ENCODE data around the gene BPIFB2.
"Not testable (repeated sequence)": the region's sequence is repeated elsewhere in the genome, so short reads cannot be mapped to it uniquely, and the experiment has no call there.

BPIFB2 gene

DNA sequence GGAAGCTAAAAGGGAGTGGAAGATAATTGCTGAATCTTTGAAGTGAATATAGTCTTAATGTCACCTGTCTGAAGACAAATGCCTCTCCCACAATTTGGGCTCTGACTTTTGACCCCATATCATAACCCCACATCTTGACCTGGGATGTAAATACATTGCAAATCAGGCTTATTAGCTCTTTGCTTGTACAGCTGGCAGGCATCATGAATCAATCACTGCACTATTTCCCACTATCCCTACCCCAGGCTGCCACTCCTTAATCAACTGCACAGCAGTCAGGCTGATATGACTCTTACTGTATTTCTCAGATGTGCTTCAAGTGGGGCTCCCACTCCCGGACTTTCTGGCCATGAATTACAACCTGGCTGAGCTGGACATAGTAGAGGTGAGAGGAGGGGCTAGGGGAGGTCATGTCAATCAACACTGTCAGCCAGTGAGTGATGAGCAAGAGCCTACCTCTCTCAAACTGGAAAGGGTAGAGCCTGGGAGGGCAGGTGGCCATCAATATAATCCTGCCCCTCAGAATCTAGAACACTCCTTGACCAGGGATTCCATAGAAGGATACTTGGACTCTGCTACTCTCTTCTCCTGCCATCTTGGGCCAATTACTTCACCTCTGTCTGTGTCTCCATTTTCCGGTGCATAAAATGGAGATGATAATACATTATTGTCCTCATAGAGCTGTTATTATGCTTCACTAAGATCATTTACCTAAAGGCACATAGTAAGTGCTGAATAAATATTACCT is 35.7 kb downstream of the BPIFB2 start:
- TF ChIP-seq, protein P1, sequence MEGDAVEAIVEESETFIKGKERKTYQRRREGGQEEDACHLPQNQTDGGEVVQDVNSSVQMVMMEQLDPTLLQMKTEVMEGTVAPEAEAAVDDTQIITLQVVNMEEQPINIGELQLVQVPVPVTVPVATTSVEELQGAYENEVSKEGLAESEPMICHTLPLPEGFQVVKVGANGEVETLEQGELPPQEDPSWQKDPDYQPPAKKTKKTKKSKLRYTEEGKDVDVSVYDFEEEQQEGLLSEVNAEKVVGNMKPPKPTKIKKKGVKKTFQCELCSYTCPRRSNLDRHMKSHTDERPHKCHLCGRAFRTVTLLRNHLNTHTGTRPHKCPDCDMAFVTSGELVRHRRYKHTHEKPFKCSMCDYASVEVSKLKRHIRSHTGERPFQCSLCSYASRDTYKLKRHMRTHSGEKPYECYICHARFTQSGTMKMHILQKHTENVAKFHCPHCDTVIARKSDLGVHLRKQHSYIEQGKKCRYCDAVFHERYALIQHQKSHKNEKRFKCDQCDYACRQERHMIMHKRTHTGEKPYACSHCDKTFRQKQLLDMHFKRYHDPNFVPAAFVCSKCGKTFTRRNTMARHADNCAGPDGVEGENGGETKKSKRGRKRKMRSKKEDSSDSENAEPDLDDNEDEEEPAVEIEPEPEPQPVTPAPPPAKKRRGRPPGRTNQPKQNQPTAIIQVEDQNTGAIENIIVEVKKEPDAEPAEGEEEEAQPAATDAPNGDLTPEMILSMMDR (IDR thresholded peaks at IDR 0.05; ENCODE audit: insufficient read depth, low read length, missing control alignments): no peak
- H3K4me3 ChIP-seq (ENCODE audit: low read depth, low read length): no peak overlapping the region
- CTCF ChIA-PET: no interaction called here
- POLR2A ChIA-PET: no interaction called here
- no peak for DNase-seq (ENCODE audit: low read depth, low spot score)

DNA sequence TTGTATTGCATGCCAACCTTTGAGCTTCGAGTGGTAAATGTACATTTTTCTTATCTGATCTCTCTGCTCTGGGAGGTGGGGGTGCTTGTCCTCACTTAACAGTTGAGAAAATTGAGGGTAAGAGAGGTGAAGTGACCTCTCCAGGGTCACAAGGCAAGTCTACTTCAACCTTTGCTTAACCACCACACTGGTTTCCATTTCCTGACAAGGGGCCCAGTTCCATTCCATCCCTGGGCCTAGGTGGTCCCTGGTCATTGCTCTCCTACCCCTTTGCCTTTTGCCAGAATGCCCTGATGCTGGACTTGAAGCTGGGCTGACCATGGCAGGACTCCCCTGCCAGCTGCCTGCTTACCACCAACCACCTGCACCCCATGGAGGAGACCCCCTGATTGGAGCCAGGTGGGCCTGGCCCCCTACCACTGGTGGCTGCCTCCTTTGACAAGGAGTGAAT is 36.3 kb downstream of the BPIFB2 start:
- POLR2A ChIA-PET: no interaction called here
- TF ChIP-seq, protein P1 (IDR thresholded peaks at IDR 0.05; ENCODE audit: insufficient read depth, low read length, missing control alignments): no peak
- no peak overlapping the region for H3K4me3 ChIP-seq (ENCODE audit: low read depth, low read length)
- CTCF ChIA-PET: no interaction called here
- no peak for DNase-seq (ENCODE audit: low read depth, low spot score)

DNA sequence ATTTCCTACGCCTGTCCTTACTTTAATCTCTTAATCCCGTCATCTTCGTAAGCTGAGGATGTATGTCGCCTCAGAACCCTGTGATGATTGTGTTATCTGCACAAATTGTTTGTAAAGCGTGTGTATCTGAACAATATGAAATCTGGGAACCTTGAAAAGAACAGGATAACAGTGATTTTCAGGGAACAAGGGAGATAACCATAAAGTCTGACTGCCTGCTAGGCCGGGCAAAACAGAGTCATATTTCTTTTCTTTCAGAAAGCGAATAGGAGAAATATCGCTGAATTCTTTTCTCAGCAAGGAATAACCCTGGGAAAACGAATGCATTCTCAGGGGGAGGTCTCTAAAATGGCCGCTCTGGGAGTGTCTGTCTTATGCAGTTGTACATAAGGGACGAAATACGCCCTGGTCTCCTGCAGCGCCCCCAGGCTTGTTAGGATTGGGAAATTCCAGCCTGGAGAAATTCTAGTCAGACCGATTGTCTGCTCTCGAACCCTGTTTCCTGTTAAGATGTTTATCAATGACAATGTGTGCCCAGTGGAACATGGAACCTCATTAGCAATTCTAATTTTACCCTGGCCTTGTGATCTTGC is 37.7 kb downstream of the BPIFB2 start:
- CTCF ChIA-PET; H3K4me3 ChIP-seq (ENCODE audit: low read depth, low read length); DNase-seq (ENCODE audit: low read depth, low spot score); POLR2A ChIA-PET: not testable (repeated sequence)

DNA sequence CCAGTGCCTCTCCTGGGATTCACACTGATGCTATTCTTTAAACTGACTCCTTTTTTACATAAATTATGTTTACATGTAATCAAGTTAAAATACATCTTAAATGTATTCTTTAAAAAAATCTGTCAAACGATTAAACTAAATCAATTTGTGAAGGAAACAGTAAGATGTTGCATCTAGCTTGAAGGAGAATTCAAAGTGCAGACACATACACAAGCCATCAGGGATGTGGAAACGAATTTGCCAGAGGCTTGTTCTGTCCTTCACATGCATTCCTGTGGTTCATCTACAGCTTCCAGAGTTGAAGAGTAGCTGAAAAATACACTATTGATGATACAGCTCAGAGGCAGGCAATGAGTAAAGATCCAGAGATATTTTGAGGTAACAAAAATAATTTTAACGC is 38.9 kb downstream of the BPIFB2 start:
- CTCF ChIA-PET: no interaction called here
- no peak overlapping the region for H3K4me3 ChIP-seq (ENCODE audit: low read depth, low read length)

DNA sequence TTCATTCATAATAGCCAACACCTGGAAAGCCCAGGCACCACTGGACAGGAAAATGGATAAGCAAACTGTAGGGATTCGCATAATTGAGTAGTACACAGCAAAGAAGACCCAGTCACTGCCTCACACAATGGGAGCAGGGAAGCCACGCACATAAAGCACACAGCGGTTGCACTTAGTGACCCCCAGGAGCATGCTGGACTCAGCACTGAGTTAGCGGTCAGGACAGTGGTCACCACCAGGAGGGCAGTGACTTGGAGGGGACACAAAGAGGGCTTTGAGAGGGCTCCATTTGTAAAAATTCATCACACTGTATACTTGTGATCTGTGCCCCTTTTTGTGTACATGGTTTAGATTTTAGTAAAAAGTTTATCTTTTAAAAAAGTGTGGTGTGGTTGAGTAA is 43.8 kb downstream of the BPIFB2 start:
- no peak for DNase-seq (ENCODE audit: low read depth, low spot score)
- POLR2A ChIA-PET: no interaction called here
- no peak overlapping the region for H3K4me3 ChIP-seq (ENCODE audit: low read depth, low read length)
- TF ChIP-seq, protein P1 (IDR thresholded peaks at IDR 0.05; ENCODE audit: insufficient read depth, low read length, missing control alignments): no peak
- CTCF ChIA-PET: no interaction called here

More for the DNA sequence above, 38.9 kb downstream of the BPIFB2 start:
- DNase-seq (ENCODE audit: low read depth, low spot score): no peak
- POLR2A ChIA-PET: no interaction called here
- TF ChIP-seq, protein P1 (IDR thresholded peaks at IDR 0.05; ENCODE audit: insufficient read depth, low read length, missing control alignments): no peak

DNA sequence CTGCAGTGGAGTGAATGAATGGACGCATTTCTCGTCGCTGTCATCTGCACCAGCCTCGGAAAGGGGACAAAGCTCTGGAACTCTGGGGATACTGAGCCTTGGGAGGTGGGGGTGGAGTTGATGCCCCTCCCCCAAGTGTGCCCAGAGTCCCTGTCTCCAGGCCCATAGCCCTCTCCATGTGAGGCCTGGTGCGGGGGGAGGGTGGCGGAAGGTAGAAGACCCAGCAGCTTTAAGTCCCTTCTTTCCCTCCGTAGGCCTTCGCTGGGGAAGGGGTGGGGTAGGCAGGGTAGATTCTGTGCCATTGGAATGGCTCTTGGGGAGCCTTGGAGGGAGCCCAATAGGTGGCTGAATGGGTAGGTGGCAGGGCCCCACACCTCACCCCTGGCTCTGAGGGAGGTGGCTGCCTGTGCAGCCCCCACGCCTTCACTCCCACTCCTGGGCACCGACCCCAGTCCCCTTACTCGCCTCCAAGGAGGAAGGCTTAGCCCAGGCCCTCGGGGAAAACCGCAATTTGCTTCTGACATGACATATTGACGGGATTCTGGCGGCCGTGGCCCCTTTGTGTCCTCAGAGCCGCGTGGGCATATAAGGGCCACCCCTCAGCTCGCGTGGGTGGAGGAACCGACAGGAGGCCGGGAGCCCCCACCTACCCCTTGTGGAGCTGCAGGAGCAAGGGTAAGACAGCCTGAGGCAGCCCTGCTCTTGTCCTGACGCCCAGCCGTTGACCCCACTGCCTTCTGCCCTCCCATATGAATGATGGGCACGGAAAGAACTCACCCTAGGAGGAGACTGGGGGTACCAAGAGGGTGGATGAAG is 46.0 kb downstream of the BPIFB2 start, which contains the start of gene BPIFB3:
Gene BPIFB3 (plus strand): TSS at position 613 of the 816 bp plus-strand sequence. CDS start 1,533 bp downstream, outside the sequence.
- no peak within 1 kb of the TSS for H3K4me3 ChIP-seq (ENCODE audit: low read depth, low read length)
- DNase-seq (ENCODE audit: low read depth, low spot score): no peak
- ChIA-PET POLR2A (no interaction called here), CTCF (no interaction called here)
- TF ChIP-seq, protein P1 (IDR thresholded peaks at IDR 0.05; ENCODE audit: insufficient read depth, low read length, missing control alignments): no peak

All from AG04449 (cell line).